Frontal cortex (tissue), 4 donors: ENCODE measurements around the gene FCGR2B. TPM values are rescaled to one million over a fixed set of nuclear protein-coding genes. Genes with fewer than 3 reads are reported as not detected.
"Not testable (repeated sequence)": the region's sequence is repeated elsewhere in the genome, so short reads cannot be mapped to it uniquely, and the experiment has no call there.

Experiments
- DNase-seq, 2 donors: peaks; one replicate each; pipeline ENCODE4 v3.0.0; 2012; ENCODE audit warnings: low spot score in 2 of 2
- FAIRE-seq: peaks from 2 replicates; lab custom pipeline; 2012; peaks lifted over from hg19 to GRCh38; lab: Jason Lieb, UNC
- total RNA-seq: library from RNA; depleted of rRNA; stranded (reverse); fragments of >200 nt; gene quantifications from one replicate; pipeline ENCODE4 v1.2.3, GENCODE V29; 2014
- donor health status: control.
- donor health status: control.
- donor health status: control.

Gene FCGR2B
- total RNA-seq, 1 donor from 2014 or later = 0.41 TPM

DNA sequence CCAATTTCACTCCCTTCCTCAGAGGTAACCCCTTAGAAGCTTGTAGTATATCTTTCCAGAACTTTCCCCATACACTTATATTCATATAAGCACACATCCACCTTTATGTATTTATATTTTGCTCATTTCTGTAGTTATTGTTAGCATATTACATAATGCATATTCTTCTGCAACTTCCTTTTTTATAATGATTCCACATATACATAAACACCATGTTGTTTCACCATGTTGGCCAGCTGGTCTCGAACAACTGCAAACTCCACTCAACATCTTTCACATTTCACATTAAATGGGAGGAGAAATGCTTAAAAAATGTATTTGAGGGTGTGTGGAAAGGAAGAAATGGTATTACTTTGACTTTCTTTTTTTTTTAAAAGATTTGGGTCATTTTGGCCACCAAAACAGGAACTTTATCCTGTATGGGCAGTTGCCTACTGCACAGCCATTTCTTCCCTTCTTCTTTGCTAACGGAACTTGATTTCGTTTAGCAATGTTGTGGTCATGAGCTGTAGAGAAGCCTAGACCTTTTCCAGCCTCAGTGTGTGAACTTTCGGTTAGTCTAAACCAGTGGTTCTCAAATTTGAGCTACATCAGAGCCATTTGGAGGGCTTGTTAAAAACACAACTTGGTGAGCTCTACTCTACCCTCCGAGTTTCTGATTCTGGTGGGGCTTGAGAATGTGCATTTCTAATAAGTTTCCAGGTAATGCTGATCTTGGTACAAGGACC lies 19.3 kb upstream of the FCGR2B start:
- FAIRE-seq, DNase-seq: not testable (repeated sequence)

DNA sequence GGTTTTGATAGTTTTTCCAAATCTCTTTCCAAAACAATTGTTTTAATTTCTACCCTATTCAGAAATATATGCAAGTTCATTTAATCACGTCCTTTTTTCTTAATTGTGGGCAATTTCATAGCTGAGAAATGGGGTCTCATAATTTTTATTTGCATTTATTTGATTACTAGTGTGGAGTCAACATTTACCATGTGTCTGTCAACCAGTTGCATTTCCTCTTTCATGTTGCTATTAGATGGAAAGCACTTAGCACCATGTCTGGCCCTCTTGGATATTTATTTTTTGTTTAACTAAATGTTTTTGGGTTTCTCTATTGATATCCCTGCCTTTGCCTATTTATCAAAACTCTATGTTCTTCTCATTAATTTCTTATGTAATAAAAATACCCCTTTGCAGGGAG lies 18.1 kb upstream of the FCGR2B start:
- not testable (repeated sequence) for FAIRE-seq, DNase-seq

DNA sequence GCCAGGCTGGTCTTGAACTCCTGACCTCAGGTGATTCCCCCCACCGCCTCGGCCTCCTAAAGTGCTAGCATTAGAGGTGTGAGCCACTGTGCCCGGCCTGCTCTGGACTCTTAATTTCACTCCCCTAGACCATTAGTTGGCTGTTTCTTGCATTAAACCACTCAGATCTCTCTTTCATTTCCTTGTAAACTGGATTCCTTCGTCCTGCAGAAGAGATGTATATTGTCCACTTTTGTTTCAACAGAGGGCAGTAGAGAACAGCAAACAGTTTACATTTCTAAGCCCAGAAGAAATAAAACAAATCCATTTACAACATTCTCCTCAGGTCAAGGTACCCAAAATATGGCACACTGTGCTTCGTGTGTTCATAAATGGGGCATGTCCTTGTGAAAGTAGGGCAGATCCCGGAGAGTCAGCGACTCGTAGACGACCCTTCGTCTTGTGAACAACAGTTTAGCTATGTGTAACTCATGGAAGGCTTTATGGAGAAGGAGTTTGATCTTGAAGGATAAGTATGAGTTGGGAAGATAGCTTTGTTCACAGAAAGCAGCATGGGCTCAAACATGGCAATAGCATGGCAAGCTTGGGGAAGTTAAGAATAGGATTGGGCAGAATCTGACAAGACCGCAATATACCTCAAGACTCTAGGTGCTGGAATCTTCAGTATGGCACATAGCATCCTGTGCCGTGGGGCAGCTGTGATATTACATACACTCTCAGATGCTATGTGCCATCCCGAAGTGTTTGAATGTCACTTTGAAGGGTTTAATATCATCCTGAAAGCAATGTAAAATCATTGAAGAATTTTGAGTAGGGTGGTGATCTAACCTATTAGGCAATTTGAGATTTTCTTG lies 15.2 kb upstream of the FCGR2B start:
- not testable (repeated sequence) for FAIRE-seq

DNA sequence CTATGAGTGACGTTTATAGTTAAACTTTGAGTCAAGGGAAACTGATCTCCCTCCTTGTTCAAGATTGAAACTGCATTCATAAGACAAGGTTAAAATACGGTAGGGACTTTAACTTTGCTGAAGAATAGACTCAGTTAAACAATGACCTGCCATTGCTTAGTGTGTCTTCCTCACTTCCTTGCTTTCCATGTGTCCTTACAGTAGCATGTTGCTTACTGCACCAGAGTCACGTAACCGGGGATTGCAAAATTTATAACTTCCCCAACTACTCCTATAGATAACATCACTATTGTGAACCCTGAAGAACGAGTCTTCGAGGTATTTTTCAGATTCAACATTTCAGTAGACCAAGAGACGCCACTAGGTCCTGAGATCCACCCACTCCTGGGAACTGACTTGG lies 9.4 kb upstream of the FCGR2B start:
- DNase-seq, FAIRE-seq: not testable (repeated sequence)

More for the DNA sequence above, 15.2 kb upstream of the FCGR2B start:
- not testable (repeated sequence) for DNase-seq

DNA sequence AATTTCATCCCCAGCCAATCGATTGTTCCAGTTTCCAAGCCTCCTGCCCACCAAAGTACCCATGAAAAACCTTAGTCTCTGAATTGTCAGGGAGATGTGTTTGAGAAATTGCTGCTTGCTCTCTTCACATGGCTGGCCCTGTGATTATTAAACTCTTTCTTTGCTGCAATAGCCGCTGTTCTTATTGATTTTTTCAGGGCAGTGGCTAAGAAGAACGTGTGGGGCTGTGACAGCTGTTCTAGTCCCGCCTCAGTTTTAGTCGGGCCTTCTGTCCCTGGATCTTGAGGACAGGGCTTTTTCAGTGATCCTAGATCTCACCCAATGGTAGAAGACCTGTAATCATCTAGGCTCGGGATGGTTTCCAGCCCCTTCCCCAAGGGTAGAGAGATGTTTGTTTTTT lies 9.0 kb upstream of the FCGR2B start:
- FAIRE-seq, DNase-seq: not testable (repeated sequence)

DNA sequence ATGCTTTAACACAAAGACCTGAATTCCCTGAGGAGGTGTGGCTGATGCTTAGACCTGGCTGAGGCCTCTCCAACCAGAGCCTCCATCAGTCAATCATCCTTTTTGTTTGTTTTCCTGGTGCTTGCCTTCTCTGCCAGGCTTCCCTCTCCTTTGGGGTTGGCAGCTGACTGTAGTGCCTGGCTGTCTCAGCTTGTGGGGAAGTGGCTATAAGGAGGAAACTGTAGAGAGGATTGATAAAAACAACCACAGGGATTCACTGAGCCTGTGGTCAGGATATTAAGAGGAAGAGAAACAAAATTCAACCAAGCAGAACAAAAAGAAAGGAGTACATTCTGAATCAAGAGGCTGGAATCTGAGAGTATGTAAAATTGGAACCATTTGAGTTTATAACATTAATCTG lies 4.4 kb upstream of the FCGR2B start:
- FAIRE-seq, DNase-seq: not testable (repeated sequence)

DNA sequence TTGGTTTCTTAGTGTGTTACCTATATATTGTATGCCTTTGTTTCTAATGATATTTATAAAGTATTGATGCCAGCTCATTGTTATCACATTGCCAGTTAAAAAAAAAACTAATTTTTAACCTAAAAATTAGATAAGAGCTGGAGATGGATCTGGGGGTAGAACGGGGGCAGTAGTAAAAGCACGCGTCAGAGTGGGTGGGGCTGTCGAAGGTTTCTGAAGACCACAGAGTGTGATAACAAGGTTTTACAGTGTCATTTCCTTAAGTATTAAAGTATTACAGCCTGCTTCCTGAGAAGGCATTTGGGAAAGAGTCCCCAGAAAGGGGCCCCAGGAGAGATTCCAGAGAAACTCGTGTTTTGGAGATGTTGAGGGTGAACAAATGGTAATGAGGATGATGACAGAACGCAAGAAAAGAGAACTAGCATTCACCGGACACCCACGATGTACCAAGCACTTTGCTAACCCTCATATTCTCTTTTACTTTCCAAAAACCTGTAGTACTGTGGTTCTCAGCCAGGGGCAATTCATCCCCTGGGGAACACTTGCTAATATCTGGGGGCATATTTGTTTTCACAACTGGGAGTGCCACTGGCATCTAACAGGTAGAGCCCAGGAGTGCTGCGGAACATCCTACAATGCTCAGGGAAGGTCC lies 1.2 kb upstream of the FCGR2B start:
- not testable (repeated sequence) for FAIRE-seq, DNase-seq

DNA sequence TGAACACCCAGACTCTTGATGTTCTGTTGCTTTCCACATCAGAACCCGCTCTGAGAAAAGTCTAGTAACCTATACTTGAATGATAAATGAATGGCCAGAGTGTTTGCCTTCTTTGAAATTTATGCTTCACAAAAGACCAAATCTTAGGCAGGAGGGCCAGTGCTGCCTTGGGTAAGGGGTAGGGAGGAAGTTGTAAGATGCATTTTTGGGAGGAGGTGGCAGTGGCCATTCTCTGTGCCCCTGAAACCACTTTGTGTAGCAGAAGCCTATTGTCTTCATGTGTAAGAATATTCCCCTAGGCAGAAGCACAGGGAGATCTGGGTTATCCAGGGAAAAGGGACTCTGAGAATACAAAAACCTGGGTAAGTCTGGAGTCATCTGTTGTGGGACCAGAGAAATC lies 626 bp downstream of the FCGR2B start:
- DNase-seq, FAIRE-seq: not testable (repeated sequence)

DNA sequence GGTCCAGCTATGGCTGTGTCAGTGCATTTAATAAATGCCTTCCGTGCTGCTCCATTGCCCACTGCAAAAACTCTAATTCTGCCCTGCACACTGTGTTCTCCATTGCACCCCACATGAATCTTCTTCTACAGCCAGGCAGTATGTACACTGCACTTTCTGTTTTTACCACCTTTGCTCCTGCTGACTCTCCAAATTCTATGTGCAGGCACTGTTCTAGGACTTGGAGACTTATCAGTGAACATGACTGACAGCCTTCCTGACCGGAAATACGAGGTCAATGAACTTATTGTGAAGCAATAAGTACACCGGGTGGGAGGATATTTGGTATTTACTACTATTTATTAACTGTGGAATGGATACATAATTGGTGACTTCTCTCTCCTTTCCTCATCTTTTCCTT lies 1.7 kb downstream of the FCGR2B start:
- not testable (repeated sequence) for FAIRE-seq, DNase-seq

DNA sequence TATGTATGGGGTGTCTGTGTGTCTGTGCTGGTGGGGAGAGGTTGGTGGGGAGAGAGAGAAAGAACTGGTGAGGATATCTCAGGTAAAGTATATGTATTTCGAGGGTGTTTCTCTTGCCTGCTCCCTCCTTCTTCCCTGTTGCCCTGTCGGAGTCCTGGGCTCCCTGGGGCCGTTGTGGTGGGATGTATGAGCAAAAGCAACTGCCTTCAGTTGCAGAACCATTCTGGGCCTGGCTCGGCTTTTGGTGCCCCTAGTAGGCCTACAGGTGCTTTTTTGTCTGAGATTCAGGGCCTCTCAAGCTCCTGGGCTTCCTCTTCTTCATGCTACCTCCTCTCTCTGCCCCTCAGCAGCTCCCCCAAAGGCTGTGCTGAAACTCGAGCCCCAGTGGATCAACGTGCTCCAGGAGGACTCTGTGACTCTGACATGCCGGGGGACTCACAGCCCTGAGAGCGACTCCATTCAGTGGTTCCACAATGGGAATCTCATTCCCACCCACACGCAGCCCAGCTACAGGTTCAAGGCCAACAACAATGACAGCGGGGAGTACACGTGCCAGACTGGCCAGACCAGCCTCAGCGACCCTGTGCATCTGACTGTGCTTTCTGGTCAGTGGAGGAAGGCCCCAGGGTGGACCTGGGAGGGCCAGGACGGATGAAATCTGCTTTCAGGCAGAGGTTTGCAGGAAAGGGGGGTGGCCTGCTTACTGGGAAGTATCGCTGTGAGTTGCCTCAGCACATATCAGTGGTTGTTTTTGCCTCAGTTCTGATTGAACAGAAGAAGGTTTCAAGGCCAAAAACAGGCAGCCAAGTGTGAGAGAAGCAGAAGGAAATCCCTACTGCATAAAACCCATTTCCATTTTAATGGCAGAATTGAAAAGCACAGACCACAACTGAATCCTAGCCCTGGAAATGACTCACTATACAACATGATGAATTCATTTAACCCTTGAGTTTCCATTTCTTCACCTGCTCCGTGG lies 8.4 kb downstream of the FCGR2B start:
- FAIRE-seq = not testable (repeated sequence)

DNA sequence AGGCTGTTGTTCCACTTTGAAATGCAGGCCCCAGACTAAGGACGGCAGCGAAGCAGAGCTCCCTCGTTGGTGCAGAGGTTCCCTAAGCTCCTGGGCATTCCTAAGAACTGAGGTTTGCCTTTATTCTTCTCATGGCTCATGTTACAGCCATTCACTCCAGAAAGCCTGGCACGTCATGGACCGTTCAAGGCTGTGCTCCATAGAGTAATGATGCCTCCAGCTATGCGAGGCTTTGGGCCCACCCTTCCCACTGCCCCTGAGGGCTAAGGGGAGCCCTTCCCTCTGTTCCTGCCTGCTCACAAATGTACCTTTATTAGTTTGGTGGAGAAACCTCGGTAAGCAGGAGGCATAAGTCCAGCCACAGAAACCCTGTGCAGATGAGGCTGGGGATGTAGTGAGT lies 10.5 kb downstream of the FCGR2B start:
- not testable (repeated sequence) for FAIRE-seq, DNase-seq

More for the DNA sequence above, 8.4 kb downstream of the FCGR2B start:
- DNase-seq = not testable (repeated sequence)

DNA sequence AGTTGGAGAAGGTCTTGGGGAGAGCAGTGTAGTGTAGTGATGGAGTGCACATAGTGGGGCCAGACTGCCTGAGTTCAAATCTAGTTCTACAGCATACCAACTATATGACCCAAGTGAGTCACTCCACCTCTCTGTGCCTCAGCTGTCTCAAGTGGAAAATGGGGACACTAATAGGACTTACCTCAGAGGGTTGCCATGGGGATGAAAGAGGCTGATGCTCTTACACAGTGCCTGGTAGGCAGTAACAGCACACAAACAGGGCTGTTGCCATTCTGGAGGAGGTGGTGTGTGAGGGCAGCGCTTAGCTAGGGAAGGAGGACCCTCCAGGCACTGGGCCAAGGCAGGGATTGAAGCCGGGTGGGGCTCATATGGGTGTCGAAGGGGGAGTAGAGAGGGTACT lies 11.5 kb downstream of the FCGR2B start:
- DNase-seq, FAIRE-seq: not testable (repeated sequence)

DNA sequence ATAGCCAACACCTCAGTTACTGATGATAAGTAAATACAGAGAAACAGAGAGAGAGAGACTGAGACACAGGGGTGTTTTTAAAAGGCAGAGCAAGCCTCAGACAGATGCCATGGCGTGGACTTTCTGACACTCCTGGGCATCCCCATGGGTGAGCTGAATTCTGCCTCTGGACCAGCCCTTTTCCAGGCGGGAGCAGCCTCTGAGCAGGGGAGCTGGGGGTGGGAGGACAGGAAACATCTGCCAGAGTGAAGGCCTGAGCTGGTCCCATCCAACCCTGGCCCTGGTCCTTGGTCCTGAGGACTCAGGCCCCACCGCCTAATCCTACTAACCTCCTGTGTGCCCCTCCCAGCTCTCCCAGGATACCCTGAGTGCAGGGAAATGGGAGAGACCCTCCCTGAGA lies 12.0 kb downstream of the FCGR2B start:
- not testable (repeated sequence) for DNase-seq, FAIRE-seq

DNA sequence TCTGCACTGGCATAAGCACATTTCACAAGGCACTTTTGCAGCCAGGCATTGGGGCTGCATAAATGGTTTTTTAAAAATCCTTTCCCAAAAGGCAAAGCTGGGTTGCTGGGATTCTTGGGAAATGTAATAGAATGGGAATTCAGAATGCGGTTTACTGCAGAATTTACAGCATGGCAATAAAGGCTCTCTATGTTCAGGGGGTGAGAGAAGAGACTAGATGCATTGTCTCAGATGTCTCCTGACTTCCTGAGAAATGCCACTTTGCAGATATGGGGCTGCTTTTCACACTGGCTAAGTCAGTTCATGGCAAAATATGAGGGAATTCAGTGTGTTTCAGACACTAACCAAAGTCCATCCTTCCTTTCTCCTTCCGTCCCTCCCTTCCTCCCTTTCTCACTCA lies 13.5 kb downstream of the FCGR2B start:
- DNase-seq (no peak), FAIRE-seq (no peak)

DNA sequence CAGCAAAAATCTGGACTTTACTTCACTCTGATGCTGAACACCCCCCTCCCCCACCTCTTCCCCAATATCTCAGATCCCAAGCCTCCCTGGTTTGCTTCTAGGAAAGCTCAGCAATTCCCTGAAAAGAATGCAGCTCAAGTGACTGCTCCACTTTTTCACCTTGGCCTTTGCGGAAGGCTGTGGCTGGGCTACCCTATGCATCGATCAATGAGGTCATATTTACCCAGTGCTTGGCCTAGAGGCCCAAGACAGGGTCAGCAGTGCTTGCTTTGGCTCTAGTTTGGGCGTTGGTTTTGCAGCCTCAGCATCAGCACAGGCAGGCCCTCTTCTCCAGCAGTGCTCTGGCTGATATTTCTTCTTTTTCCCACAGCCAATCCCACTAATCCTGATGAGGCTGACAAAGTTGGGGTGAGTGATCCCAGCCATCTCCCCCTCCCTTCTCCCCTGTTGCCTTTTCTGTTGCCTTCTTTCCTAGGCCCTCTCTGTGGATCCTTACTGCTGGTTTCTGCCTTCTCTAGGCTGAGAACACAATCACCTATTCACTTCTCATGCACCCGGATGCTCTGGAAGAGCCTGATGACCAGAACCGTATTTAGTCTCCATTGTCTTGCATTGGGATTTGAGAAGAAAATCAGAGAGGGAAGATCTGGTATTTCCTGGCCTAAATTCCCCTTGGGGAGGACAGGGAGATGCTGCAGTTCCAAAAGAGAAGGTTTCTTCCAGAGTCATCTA lies 14.2 kb downstream of the FCGR2B start:
- FAIRE-seq (no peak), DNase-seq (no peak)

DNA sequence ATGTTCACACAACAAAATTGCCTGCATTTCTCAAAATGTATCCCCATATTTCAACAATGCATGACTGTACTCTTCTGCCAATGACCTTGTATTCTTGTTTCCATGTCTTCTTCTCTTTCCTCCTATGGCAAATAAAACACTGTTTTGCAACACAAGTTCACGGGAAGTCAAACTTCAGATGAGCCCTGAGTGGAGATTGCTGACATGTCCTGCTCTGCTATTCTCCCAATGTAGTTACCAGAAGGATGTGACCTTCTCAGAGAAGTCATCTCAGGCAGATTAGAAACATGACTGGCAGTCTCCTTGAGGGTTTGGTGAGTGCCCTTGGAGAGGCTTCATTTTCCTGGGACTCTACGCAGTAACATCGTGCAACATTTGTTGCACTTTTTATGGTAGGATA lies 15.6 kb downstream of the FCGR2B start:
- FAIRE-seq = no peak

DNA sequence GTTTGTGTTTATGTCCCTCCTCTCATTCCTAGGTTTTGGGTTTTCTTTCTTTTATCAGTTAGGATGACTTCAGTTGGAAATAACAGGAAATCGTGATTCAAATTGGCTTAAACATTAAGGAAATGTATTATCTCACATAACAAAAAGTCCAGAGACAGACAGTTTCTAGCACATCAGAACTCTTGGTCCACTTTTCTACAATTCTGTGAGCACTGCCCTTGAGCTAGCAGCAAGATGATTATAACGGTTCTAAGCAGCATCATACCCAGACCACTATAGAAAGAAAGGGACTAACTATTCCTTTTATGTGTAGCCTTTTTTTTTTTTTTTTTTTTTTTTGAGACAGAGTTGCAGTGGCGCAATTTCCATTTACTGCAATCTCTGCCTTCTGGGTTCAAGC lies 18.9 kb downstream of the FCGR2B start:
- FAIRE-seq (no peak), DNase-seq (no peak)

More for the DNA sequence above, 15.6 kb downstream of the FCGR2B start:
- DNase-seq = no peak

DNA sequence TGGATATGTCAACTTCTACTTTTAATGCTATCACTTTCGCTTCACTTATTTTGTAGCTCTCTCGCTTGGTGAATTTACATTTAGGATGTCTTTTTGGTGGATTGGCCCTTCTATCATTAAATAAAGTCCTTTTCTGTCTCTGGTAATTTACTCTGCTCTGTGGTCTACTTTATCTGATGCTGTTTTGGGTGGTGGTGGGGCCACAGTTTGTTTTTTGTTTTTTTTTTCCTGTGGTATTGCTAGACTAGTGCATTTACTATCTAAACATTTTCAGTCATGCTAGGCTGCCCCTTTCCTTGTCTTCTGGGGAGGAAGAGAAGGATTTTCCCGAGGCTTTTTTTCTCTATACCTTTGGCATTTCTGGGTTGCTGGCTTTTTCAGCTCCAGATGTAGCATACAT lies 26.0 kb downstream of the FCGR2B start:
- FAIRE-seq = no peak
- no peak for DNase-seq
